Gastrocnemius medialis (tissue), 4 donors: Measurements from ENCODE around the gene TKTL2.
"Not testable (repeated sequence)": the region's sequence is repeated elsewhere in the genome, so short reads cannot be mapped to it uniquely, and the experiment has no call there.

Experiments used
- CTCF ChIP-seq, 5 experiments: fragments of 450-650 bp in 3 of 5; fragments of 200-600 bp in 2 of 5; sonication (generic) in 2 of 5; IDR thresholded peaks in 4 of 5; conservative IDR thresholded peaks in 1 of 5; 1 replicate in 4 of 5; 2 replicates in 1 of 5; pipeline ENCODE4 v1.5.1; 2016 to 2019; ENCODE audit warnings: antibody characterized with exemption in 5 of 5, mild to moderate bottlenecking in 3 of 5, moderate library complexity in 3 of 5
- POLR2A ChIP-seq, 2 donors: fragments of 450-650 bp; IDR thresholded peaks; one replicate each; pipeline ENCODE4 v1.6.1; 2017; ENCODE audit warnings: antibody characterized with exemption in 2 of 2, mild to moderate bottlenecking in 2 of 2, moderate library complexity in 2 of 2

DNA sequence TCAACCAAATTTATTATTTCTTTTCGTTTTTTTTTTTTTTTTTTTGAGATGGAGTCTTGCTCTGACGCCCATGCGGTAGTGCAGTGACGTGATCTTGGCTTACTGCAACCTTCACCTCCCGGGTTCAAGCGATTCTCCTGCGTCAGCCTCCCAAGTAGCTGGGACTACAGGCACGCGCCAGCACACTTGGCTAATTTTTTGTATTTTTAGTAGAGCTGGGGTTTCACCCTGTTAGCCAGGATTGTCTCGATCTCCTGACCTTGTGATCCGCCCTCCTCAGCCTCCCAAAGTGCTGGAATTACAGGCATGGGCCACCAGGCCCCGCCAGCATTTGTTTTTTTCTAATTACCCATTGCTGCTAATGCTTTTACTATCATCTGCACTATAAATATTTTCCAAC, 26.5 kb downstream of the TKTL2 start:
- TF ChIP-seq CTCF (IDR thresholded peaks at IDR 0.05 in 4 of 5, conservative IDR thresholded peaks at IDR 0.05 in 1 of 5); POLR2A (IDR thresholded peaks at IDR 0.05): not testable (repeated sequence)
